ENCODE results near the gene RTN4RL1.

The RTN4RL1 gene

DNA sequence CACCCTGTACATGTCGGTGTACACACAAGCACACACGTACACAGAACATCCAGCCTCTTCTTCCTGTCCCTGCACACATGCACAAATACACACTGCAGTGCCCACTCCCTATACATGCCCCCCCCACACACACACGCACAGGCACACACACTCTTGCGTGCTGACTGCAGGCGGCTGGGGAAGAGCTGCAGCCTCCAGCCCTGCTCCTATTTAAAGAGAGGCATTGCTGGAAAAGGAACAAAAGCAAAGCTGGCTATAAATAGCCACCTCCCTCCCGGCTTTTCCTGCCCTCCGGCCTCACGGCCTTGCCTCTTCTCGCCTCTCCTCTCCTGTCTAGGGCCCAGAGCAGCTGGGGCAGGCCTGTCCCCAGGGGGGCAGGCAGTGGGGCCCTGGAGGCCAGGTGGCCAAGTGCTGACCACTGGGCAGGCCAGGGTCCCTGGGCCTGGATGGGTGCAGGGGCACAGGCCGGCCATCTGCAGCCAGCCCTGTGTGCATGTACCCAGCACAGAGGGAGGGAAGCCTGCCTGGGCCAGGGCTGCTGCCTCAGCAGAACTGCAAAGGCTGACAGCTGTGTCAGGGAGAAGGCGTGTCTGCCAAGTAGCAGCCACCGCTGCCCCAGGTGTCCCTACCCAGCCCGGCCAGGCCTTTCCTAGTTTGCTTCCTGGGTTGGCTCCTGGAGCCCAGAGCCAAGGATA, 25.4 kb downstream of the RTN4RL1 start:
- H3K9me3 Mint-ChIP-seq, result no peaks in the 10 kb centered on the region
- H3K4me3 Mint-ChIP-seq, result no peak overlapping the region
- no peak overlapping the region for H3K27ac Mint-ChIP-seq
- intact Hi-C loops (cut with micrococcal nuclease), result no loop called here
- H3K4me1 Mint-ChIP-seq (ENCODE audit: low read depth), result peaks cover 10% of the 10 kb centered on the region
- peaks cover 69% of the 10 kb centered on the region for H3K27me3 Mint-ChIP-seq
- H3K36me3 Mint-ChIP-seq (ENCODE audit: low read depth), result no peaks in the 10 kb centered on the region

DNA sequence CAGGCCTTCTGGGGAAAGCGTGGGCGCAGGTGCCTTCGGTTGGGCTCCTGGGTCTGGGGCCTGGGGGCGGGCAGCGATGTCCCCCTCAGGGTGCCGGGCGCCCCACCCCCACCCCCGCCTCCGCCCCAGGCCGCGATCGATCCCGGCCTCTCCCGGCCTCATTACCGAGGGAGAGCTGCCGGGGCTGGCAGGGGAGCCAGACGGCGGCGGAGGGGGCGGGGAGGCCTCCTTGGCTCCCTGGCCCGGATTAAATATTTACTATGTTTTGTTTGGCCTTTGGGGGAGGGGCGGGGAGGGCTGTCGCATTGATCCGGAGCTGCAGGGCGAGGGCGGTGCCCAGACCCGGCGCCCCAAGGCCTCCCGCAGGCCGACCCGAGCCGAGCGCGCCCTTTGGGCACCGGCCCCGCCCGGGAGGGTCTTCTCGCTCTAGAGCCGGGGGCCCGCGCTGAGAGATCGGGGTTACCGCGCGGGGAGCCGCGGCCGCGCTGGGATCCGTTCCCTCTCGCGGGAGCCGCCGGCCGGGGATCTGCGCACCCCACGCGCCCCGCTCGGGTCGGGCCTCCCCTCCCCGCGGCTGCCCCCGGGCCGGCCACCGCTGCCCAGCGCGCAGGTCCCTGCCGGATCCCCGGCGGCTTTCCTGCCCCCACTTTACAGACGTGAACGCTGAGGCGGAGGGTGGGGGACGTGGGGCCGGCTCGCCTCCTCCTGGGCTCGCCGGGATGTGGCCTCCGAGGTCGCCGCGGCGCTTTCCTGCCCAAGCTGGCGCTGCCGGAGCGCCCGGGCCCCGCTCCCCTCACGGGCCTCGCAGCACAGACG, 27.0 kb downstream of the RTN4RL1 start:
- Mint-ChIP-seq H3K4me1 (ENCODE audit: low read depth) (peaks cover 10% of the 10 kb centered on the region), H3K27me3 (peaks cover 72% of the 10 kb centered on the region), H3K9me3 (no peaks in the 10 kb centered on the region), H3K36me3 (ENCODE audit: low read depth) (no peaks in the 10 kb centered on the region), H3K4me3 (no peak overlapping the region), H3K27ac (no peak overlapping the region)
- intact Hi-C loops (cut with micrococcal nuclease), result no loop called here

DNA sequence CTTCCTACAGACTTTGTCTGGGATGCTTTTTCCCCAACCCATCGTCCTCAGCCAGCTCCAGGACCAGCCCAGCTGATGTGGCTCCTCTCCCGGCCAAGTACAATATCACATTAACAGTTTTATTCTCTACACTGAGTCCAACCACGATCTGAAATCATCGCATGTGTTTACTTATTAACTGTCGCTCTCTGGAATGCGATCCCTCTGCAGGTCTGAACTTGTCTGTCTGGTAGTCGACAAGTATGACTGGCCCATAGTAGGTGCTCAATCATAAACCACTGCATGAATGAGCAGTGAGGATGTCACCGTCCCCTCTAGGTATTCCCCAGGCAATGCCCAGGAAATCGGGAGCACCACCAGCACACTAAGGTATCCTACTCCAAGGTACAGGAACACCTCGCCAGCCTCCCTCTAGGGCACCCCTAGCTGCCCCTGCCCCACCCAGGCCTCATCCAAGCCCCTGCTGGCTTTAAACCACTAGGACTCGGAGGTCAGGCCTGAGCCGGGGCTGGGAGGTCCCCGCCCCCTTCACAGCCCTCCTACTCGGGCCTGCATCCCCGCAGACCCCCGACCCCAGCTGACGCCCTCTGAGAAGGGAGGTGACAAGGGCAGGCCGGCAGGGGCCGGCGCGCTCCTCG, 27.7 kb downstream of the RTN4RL1 start:
- no peak overlapping the region for H3K4me3 Mint-ChIP-seq

DNA sequence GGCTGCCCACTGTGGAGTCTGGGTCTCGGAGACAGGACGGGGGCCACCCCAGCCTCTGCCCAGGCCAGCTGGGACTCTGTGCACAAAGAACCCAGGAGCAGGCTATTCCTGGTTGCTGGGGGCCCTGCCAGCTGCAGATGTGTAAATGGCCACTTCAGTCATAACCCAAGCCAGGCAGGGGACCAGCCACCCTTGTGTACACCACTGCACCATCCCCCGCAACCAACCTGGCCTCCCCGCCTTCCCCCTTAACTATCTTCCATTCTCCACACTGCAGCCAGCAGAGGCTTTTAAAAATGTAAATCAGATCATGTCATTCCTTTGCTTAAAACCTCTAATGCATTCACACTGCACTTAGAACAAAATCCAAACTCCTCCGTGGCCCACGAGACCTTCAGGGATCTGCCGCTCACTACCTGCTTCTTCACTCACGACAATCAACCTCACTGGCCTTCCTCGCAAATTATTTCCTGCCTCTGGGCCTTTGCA, 28.3 kb downstream of the RTN4RL1 start:
- Mint-ChIP-seq H3K27ac (no peak overlapping the region), H3K36me3 (ENCODE audit: low read depth) (no peaks in the 10 kb centered on the region), H3K27me3 (peaks cover 69% of the 10 kb centered on the region), H3K4me1 (ENCODE audit: low read depth) (peaks cover 10% of the 10 kb centered on the region), H3K9me3 (no peaks in the 10 kb centered on the region), H3K4me3 (no peak overlapping the region)
- intact Hi-C loops (cut with micrococcal nuclease), result no loop called here

More for the DNA sequence above, 27.7 kb downstream of the RTN4RL1 start:
- intact Hi-C loops (cut with micrococcal nuclease), result no loop called here
- H3K9me3 Mint-ChIP-seq, result no peaks in the 10 kb centered on the region
- H3K4me1 Mint-ChIP-seq (ENCODE audit: low read depth), result peaks cover 10% of the 10 kb centered on the region
- H3K36me3 Mint-ChIP-seq (ENCODE audit: low read depth), result no peaks in the 10 kb centered on the region
- peaks cover 67% of the 10 kb centered on the region for H3K27me3 Mint-ChIP-seq
- no peak overlapping the region for H3K27ac Mint-ChIP-seq

DNA sequence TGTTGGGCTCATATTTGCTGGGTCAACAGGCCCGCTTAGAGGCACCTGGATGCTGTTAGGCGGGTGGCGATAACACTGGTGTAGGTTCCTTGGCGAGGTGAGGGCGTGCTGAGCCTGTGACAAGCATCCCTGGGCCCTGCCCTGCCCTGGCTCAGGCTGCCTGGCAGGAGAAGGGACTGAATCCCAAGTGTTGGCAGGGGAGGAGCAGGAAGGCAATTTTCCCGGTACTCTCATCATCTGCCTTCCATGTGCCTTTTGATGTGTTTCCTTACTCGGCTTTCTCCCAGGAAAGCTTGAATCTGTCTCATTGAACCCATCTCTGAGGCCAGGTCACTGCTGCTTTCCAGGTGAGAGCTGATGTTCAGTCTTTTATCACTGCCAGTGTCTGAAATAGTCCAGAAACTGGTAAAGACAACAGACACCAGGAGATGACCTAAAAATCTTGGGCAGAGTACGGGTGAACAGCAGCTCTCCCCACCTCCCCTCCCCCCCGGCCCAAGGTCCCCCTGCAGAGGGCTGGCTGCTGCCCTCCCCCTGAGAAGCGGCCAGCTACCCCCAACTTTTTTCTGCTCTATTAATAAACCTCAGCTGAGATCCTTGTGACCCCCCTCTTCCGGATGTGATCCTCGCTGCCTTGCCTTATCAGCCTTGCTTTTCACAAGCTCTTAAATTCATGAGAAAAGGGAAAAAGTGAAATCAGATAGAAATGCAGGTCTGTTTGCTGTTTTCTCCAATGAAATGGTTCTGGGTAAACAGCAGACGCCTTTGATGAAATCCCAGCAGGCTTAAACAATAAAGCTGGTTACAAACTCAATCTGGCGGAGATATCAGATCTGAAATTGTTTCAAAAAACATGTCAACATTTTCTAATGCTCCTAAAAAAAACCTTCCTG, 29.0 kb downstream of the RTN4RL1 start:
- no peak overlapping the region for H3K27ac Mint-ChIP-seq
- H3K27me3 Mint-ChIP-seq, result peaks cover 71% of the 10 kb centered on the region
- H3K36me3 Mint-ChIP-seq (ENCODE audit: low read depth), result no peaks in the 10 kb centered on the region
- H3K4me3 Mint-ChIP-seq, result no peak overlapping the region
- H3K4me1 Mint-ChIP-seq (ENCODE audit: low read depth), result peaks cover 10% of the 10 kb centered on the region
- intact Hi-C loops (cut with micrococcal nuclease), result no loop called here
- no peaks in the 10 kb centered on the region for H3K9me3 Mint-ChIP-seq

DNA sequence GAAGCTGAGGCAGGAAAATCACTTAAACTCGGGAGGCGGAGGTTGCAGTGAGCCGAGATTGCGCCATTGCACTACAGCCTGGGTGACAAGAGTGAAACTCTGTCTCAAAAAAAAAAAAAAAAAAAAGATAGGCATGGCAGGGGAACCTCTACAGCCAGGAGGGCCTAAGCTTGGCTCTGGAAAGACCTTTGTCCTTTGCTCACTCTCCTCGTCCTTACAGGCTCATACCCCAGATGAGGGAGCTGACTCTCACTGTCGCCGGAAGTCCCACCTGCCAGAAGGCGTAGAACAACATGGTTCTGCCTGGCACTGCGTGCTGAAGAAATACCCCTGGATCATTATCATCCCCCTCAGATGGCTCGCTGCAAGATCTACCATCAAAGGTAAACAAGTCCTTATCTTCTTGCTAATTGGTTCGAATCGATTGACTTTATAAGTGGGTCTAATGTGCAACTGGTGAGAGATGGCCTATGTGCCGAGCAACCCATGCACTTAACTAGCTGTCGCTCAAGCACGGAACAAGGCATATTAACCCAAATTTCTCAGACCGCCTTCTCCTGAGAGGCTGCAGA, 29.7 kb downstream of the RTN4RL1 start:
- Mint-ChIP-seq H3K4me1 (ENCODE audit: low read depth) (peaks cover 10% of the 10 kb centered on the region), H3K27me3 (peaks cover 65% of the 10 kb centered on the region), H3K9me3 (no peaks in the 10 kb centered on the region), H3K36me3 (ENCODE audit: low read depth) (no peaks in the 10 kb centered on the region), H3K27ac (no peak overlapping the region), H3K4me3 (no peak overlapping the region)
- intact Hi-C loops (cut with micrococcal nuclease), result no loop called here

DNA sequence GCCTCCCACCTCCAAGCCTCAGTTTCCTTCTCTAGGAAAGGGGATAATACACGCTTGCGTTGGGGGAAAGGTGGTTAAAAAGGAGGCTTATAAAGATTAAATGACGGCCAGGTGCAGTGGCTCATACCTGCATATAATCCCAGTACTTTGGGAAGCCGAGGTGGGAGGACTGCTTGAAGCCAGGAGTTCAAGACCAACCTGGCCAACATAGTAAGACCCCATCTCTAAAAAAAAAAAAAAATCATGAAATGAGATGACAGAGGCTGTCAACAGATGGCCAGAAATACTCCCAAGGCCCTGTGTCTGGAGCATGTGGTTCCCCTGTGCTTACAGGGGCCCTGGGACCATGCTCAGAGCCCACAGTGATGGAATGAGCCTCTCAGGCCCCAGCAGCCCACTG, 30.4 kb downstream of the RTN4RL1 start:
- peaks cover 6% of the 10 kb centered on the region for H3K4me1 Mint-ChIP-seq (ENCODE audit: low read depth)
- no peak overlapping the region for H3K4me3 Mint-ChIP-seq

DNA sequence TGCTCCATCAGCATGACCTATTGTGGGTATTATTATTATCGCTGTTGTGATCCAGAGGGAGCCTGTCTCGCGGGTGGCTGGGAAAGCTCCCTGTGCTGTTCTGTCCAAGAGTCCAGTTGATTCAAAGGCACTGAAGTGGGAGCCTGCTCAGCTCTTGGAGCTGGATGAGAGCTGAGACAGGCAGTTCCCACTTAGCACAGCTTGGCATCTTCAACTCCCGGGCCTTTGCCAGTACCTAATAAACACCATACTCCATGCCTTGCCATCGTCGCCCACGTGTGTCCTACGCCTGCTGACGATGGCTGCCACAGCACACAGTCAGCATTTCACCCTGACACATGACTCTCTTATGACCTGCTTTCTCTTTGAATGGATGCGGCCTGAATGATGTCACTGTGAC, 32.6 kb downstream of the RTN4RL1 start:
- Mint-ChIP-seq H3K36me3 (ENCODE audit: low read depth) (no peaks in the 10 kb centered on the region), H3K9me3 (no peaks in the 10 kb centered on the region), H3K27ac (no peak overlapping the region), H3K4me3 (no peak overlapping the region), H3K4me1 (ENCODE audit: low read depth) (no peaks in the 10 kb centered on the region), H3K27me3 (peaks cover 56% of the 10 kb centered on the region)
- intact Hi-C loops (cut with micrococcal nuclease), result no loop called here

More for the DNA sequence above, 30.4 kb downstream of the RTN4RL1 start:
- Mint-ChIP-seq H3K27me3 (peaks cover 59% of the 10 kb centered on the region), H3K36me3 (ENCODE audit: low read depth) (no peaks in the 10 kb centered on the region), H3K9me3 (no peaks in the 10 kb centered on the region), H3K27ac (no peak overlapping the region)
- intact Hi-C loops (cut with micrococcal nuclease), result no loop called here

DNA sequence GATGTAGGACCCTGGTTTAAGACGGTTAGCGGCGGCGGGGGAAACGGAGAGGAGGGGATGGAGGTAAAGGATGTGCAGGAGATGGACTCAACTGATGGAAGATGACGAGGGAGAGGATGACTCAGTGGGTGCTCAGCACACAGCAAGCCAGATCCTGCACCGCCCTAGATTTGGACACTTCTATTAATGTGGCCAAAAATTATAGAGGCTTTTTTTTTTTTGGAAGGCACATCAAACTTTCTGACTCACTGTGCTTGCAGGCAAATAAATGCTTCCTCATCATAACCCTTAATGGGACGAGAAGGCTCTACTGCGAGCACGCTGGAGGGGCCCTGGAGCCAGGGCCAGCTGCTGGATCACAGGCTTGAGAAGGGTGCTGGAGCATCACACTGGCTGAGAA, 36.0 kb downstream of the RTN4RL1 start:
- H3K4me1 Mint-ChIP-seq (ENCODE audit: low read depth), result no peaks in the 10 kb centered on the region
- H3K36me3 Mint-ChIP-seq (ENCODE audit: low read depth), result no peaks in the 10 kb centered on the region
- peaks cover 24% of the 10 kb centered on the region for H3K27me3 Mint-ChIP-seq
- H3K9me3 Mint-ChIP-seq, result no peaks in the 10 kb centered on the region
- H3K27ac Mint-ChIP-seq, result no peak overlapping the region
- H3K4me3 Mint-ChIP-seq, result no peak overlapping the region
- intact Hi-C loops (cut with micrococcal nuclease), result no loop called here

DNA sequence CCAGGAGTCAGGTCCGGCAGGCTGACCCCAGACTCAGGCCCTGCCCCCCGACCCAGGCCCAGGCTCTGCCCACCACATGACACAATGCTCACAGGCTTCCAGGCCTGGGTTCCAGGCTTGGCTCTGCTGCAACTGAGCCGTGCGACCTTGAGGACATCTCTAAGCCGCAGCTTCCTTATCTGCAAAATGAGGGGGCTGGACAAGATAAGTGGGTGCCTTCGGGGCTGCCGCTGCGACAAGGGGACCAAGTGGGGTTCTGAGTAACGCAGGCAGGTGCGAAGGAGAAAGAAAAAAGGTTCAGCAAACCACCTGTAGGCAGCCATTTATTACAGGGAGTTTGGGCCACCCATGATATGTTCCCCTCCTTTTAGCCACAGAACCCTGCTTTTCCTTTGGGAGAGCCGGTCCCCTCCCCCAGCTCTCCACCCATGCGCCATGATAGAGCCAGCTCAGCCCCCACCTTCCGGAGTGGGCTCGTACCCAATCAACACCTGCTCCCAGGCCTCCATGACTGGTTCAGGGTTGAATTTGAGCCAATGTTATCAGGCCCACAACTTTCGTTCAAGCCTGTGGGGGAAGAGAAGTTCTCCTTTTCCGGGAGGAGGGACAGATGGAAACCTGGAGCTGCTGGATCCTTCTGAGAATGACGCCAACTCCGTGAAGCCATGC, 38.2 kb downstream of the RTN4RL1 start:
- Mint-ChIP-seq H3K27me3 (peaks cover 34% of the 10 kb centered on the region), H3K9me3 (no peaks in the 10 kb centered on the region), H3K4me3 (no peak overlapping the region), H3K36me3 (ENCODE audit: low read depth) (no peaks in the 10 kb centered on the region), H3K27ac (no peak overlapping the region), H3K4me1 (ENCODE audit: low read depth) (no peaks in the 10 kb centered on the region)
- intact Hi-C loops (cut with micrococcal nuclease), result no loop called here

DNA sequence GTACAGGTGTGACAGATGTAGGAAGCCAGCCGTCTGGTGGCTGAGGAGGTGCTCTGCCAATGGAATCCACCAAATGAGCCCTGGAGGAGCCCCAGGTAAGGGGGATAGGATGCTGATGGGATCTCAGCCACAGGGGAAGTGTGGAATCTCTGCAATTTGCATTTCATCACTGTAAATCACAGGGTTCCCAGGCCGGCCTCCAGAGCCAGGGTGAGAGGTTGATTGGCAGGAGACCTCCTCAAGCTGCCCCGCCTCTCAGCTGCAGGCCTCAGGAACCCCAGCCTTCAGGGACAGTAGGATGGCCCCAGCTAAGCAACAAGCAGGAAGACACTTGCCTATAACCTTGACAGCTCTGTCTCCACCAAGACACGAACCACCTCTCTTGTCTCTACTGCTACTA, 39.4 kb downstream of the RTN4RL1 start:
- H3K4me3 Mint-ChIP-seq, result no peak overlapping the region
- no peaks in the 10 kb centered on the region for H3K36me3 Mint-ChIP-seq (ENCODE audit: low read depth)
- peaks cover 36% of the 10 kb centered on the region for H3K27me3 Mint-ChIP-seq
- H3K9me3 Mint-ChIP-seq, result no peaks in the 10 kb centered on the region
- no peaks in the 10 kb centered on the region for H3K4me1 Mint-ChIP-seq (ENCODE audit: low read depth)
- no peak overlapping the region for H3K27ac Mint-ChIP-seq
- intact Hi-C loops (cut with micrococcal nuclease), result no loop called here

DNA sequence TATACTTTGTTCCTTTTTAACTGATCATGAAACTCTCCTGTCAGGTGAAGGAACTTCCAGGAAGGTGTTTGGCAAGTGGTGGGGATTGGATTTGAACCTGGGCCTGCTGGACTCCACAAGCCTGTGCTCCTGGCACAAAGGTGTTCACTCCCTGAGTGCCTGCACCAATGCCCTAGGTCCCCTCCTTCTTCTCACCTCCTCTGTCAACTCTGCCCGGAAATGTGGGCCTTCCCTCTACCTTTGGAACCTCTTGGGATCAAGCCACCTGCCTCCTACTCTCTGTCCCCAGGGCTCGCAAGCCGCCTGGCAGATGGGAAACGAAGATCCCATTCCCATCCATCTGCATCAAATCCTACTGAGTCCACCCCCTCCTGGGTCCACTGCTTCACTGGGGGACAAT, 40.0 kb downstream of the RTN4RL1 start:
- Mint-ChIP-seq H3K27ac (no peak overlapping the region), H3K36me3 (ENCODE audit: low read depth) (no peaks in the 10 kb centered on the region), H3K27me3 (peaks cover 36% of the 10 kb centered on the region), H3K9me3 (no peaks in the 10 kb centered on the region), H3K4me3 (no peak overlapping the region), H3K4me1 (ENCODE audit: low read depth) (no peaks in the 10 kb centered on the region)
- intact Hi-C loops (cut with micrococcal nuclease), result no loop called here
